Neural cell (in vitro differentiated cells): ENCODE results near the gene ST6GALNAC2.

Experiments
- EP300 ChIP-seq: fragments of 450-650 bp; conservative IDR thresholded peaks from 2 replicates; pipeline ENCODE4 v1.6.1; 2014; ENCODE audit warnings: antibody characterized with exemption, mild to moderate bottlenecking, moderate library complexity; ENCODE audit not compliant: poor library complexity, severe bottlenecking
- EZH2 ChIP-seq: fragments of 200-600, 300-800 bp; shearing (Covaris generic), sonication (generic); IDR thresholded peaks from 2 replicates; pipeline ENCODE4 v1.6.1; 2014; ENCODE audit warnings: antibody characterized with exemption, low read length, borderline replicate concordance, mild to moderate bottlenecking; ENCODE audit not compliant: insufficient read depth, poor library complexity, severe bottlenecking
- MXI1 ChIP-seq: fragments of 450-650 bp; conservative IDR thresholded peaks from 2 replicates; pipeline ENCODE4 v1.6.1; 2014; ENCODE audit warnings: antibody characterized with exemption, mild to moderate bottlenecking; ENCODE audit not compliant: poor library complexity, severe bottlenecking
- POLR2AphosphoS5 ChIP-seq: IDR thresholded peaks from 2 replicates; pipeline ENCODE4 v1.6.1; 2012
- RAD21 ChIP-seq: fragments of 450-650 bp; conservative IDR thresholded peaks from 2 replicates; pipeline ENCODE4 v1.6.1; 2014; ENCODE audit warnings: antibody characterized with exemption, mild to moderate bottlenecking, moderate library complexity
- SMC3 ChIP-seq: fragments of 450-650 bp; conservative IDR thresholded peaks from 2 replicates; pipeline ENCODE4 v1.6.1; 2014; ENCODE audit warnings: antibody characterized with exemption, mild to moderate bottlenecking, moderate library complexity; ENCODE audit not compliant: poor library complexity
- TAF1 ChIP-seq: IDR thresholded peaks from 2 replicates; pipeline ENCODE4 v1.6.1; 2012; ENCODE audit warnings: low read depth
- TF ChIP-seq, protein P1 (sequence below): fragments of 450-650 bp; IDR thresholded peaks from 2 replicates; pipeline ENCODE4 v1.5.1; 2014; ENCODE audit warnings: antibody characterized with exemption, mild to moderate bottlenecking, moderate library complexity; ENCODE audit not compliant: poor library complexity, severe bottlenecking
- TF ChIP-seq, protein P2 (sequence below): IDR thresholded peaks from 2 replicates; pipeline ENCODE4 v1.6.1; 2012; ENCODE audit warnings: borderline replicate concordance

DNA sequence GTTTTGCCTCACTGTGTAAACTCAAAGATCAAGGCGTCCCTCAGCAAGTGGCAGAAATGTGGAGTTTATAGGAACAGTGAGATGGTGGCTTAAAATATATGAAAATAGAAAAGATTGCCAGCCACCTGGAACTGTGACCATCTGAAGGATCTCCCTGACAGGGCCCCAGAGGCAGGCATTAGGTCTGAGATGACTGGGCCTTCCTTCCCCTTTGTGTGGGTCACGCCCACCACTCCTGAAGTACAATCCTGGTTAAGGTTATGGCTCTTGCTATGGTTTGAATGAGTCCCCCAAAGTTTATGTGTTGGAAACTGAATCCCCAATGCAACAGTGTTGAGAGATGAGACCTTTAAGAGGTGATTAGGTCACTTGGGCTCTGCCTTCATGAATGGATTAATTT is 6.4 kb downstream of the ST6GALNAC2 start:
- TF ChIP-seq TAF1 (no peak), EP300 (no peak), EZH2 (no peak), RAD21 (no peak), POLR2AphosphoS5 (no peak), MXI1 (no peak), SMC3 (no peak)
- TF ChIP-seq, protein P1, sequence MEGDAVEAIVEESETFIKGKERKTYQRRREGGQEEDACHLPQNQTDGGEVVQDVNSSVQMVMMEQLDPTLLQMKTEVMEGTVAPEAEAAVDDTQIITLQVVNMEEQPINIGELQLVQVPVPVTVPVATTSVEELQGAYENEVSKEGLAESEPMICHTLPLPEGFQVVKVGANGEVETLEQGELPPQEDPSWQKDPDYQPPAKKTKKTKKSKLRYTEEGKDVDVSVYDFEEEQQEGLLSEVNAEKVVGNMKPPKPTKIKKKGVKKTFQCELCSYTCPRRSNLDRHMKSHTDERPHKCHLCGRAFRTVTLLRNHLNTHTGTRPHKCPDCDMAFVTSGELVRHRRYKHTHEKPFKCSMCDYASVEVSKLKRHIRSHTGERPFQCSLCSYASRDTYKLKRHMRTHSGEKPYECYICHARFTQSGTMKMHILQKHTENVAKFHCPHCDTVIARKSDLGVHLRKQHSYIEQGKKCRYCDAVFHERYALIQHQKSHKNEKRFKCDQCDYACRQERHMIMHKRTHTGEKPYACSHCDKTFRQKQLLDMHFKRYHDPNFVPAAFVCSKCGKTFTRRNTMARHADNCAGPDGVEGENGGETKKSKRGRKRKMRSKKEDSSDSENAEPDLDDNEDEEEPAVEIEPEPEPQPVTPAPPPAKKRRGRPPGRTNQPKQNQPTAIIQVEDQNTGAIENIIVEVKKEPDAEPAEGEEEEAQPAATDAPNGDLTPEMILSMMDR = no peak
- TF ChIP-seq, protein P2, sequence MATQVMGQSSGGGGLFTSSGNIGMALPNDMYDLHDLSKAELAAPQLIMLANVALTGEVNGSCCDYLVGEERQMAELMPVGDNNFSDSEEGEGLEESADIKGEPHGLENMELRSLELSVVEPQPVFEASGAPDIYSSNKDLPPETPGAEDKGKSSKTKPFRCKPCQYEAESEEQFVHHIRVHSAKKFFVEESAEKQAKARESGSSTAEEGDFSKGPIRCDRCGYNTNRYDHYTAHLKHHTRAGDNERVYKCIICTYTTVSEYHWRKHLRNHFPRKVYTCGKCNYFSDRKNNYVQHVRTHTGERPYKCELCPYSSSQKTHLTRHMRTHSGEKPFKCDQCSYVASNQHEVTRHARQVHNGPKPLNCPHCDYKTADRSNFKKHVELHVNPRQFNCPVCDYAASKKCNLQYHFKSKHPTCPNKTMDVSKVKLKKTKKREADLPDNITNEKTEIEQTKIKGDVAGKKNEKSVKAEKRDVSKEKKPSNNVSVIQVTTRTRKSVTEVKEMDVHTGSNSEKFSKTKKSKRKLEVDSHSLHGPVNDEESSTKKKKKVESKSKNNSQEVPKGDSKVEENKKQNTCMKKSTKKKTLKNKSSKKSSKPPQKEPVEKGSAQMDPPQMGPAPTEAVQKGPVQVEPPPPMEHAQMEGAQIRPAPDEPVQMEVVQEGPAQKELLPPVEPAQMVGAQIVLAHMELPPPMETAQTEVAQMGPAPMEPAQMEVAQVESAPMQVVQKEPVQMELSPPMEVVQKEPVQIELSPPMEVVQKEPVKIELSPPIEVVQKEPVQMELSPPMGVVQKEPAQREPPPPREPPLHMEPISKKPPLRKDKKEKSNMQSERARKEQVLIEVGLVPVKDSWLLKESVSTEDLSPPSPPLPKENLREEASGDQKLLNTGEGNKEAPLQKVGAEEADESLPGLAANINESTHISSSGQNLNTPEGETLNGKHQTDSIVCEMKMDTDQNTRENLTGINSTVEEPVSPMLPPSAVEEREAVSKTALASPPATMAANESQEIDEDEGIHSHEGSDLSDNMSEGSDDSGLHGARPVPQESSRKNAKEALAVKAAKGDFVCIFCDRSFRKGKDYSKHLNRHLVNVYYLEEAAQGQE = no peak
